ENCODE results near the gene OR2F2.

DNA sequence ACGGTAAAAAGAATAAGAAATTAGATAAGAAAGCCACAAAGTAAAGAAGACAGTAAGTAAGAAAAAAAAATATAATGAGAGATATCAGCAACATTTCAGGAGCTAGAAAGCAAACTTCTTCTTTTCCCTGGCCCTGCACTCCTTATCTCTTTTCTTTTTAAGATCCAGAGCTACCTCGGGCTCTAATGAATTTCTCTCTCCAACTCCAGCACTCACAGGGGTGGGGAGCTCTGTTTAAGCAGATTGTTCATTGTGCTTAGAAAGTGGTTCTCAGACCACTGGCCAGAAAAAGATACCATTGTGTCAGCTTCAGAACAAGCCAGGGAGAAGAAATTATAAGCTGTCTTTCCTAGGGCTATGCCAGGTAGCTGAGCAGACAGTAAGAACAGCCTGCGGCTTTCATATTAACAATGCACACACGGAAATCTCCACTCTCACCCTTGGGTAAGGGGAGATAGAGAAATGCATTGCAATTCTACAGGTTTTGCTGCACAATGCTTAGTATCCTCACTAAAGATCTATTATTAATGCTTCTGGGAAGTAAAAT is 38.9 kb downstream of the OR2F2 start:
- no peak for TF ChIP-seq EZH2phosphoT487 (IDR thresholded peaks at IDR 0.05; ENCODE audit: borderline replicate concordance, low read depth)
- TF ChIP-seq MXI1 (IDR thresholded peaks at IDR 0.05; ENCODE audit: low read depth, low read length), result no peak
- TF ChIP-seq, protein P1, sequence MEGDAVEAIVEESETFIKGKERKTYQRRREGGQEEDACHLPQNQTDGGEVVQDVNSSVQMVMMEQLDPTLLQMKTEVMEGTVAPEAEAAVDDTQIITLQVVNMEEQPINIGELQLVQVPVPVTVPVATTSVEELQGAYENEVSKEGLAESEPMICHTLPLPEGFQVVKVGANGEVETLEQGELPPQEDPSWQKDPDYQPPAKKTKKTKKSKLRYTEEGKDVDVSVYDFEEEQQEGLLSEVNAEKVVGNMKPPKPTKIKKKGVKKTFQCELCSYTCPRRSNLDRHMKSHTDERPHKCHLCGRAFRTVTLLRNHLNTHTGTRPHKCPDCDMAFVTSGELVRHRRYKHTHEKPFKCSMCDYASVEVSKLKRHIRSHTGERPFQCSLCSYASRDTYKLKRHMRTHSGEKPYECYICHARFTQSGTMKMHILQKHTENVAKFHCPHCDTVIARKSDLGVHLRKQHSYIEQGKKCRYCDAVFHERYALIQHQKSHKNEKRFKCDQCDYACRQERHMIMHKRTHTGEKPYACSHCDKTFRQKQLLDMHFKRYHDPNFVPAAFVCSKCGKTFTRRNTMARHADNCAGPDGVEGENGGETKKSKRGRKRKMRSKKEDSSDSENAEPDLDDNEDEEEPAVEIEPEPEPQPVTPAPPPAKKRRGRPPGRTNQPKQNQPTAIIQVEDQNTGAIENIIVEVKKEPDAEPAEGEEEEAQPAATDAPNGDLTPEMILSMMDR (IDR thresholded peaks at IDR 0.05), result no peak
- TF ChIP-seq RCOR1 (IDR thresholded peaks at IDR 0.05; ENCODE audit: low read length), result no peak
- TF ChIP-seq TAF1 (IDR thresholded peaks at IDR 0.05; ENCODE audit: borderline replicate concordance, low read depth, low read length), result no peak
- TF ChIP-seq POLR2AphosphoS5 (IDR thresholded peaks at IDR 0.05; ENCODE audit: low read depth, low read length), result no peak
